DMS53 treated with DMSO at 0.1 percent for 48 hours (cell line): ENCODE results near the gene LYPD6B.

Source experiments
- DNase-seq: peaks from one replicate; lab custom pipeline; 2025; ENCODE audit not compliant: unreplicated experiment; lab: John Stamatoyannopoulos, UW

The LYPD6B gene

GRCh38 chr2:149156971-149157740, 118.7 kb downstream of the LYPD6B start:
- DNase-seq, result no peak

DNA sequence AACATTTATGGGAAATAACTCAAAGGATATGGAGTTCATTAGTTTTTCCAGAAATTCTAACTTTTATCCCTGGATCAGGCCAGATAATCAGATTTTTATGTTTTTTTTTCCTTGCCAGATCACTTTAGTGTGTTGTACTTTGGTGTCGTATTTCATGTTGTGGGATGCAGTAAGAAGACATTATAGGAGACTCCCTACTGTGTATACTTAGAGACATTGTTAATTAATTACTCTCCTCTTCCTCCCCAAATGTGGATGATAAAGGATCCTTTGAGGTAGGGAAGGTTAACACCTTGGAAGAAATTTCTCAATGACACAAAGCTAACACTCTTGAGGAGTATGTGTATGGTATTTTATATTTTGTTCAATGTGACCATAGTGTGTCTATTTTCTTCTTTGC, 120.5 kb downstream of the LYPD6B start:
- DNase-seq, result no peak

DNA sequence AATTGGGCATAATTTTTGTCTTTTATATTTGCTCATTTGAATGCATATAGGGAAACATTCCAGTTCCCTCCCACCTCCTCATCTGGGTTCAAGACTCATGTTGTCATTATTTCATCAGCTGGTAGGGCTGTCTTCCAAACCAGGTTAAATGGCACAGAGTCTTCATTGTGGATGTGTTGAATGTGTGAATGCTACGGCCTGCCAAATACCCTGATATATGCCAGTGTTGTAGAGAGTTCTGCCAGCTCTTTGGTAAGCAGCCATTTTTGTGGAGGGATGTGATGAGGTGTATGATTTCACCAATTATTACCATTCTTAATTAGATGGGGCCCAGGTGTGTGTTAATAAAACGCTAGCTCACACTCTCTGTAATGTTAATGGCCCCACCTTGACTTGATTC, 121.7 kb downstream of the LYPD6B start:
- no peak for DNase-seq

- DNase-seq, result no peak
Measured at GRCh38 chr2:149160701-149161217, 122.3 kb downstream of the LYPD6B start.

DNA sequence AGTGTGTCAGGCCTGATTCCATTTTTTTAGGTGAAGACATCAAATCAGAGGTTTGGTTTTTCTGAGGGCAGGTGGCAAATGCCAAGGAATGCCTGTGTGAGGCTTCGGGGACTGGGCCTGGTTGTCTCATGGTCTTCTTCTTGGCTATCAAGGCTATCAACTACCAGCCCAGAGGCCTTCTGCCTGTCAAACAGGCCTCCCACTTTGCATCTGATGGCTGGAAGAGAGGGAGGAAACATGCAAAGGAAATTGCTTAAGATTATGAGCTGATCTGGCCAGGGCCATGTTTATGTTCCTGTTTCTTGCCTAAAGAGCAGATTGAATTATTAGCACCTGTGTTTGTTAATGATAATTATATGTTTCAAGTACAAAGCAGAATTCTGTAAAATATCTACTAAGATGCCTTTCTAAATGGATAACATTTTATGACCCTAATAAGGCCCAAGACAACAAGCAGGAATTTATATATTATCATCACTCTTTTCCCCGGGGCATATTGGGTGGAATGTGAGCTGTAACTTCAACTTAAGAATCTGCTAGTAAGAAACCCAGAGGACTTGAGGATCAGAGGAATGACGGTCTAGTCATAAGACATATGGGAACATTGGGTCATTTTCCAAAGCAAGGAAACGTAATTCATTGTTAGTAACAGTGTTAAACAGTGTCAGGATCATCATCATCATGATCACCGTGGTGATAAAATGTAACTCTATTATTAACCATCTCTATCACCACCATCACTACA, 123.2 kb downstream of the LYPD6B start:
- no peak for DNase-seq

GRCh38 chr2:149164296-149164695, 125.8 kb downstream of the LYPD6B start:
- no peak for DNase-seq

DNA sequence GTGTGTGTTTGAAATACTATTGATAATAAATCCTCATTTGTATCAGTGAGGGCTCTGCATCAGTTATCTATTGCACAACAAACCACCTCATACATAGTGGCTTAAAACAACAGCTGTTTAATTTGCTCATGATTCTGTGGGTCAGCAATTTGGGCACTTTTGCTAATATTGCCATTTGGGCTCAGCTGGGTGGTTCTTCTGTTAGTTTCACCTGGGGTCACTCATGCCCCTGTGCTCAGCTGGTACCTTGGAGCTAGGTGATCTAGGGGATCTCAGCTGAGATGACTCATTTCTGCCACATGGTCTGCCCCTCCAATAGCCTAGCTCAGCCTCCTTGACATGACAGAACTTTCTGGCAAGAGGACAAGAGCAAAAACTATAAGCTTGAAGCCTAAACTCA, 126.3 kb downstream of the LYPD6B start:
- DNase-seq, result no peak

DNA sequence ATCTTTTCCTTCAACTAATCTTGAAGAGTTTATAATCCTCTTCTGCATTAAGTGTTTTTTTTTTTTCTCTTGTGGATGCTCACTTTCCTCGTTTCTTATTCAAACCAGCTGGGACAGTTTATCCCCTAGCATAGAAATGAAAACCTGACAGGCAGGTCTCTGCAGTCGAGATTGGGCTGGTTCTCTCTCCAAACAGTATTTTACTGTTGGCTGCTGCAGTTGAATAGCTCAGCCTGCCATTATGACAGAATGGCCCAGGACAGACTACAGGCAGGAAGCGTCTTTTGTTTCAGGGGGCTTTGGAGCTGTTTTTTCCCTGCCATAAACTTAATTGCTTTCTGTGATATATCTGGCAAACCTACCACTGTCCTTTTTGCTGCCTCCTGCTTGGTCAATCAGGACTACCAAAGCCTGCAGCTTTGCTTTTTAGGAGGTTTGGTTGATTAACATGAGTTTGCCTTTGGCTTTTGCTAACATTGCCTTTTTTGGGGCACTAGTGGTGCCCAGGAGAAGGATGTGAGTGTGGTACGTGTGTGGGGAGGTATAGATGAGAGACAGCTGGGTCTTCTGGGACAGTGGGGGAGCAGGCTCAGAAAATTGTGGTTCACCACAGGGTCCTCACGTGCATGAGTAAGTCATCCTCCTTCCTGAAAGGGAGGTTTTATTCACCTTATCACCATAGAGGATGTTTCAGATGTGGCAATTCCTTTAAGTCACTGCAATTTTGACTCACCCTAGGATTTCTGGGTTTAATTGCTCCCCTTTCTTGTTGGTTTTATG, 128.7 kb downstream of the LYPD6B start:
- DNase-seq, result no peak

GRCh38 chr2:149167941-149168340, 129.4 kb downstream of the LYPD6B start:
- DNase-seq, result no peak

DNA sequence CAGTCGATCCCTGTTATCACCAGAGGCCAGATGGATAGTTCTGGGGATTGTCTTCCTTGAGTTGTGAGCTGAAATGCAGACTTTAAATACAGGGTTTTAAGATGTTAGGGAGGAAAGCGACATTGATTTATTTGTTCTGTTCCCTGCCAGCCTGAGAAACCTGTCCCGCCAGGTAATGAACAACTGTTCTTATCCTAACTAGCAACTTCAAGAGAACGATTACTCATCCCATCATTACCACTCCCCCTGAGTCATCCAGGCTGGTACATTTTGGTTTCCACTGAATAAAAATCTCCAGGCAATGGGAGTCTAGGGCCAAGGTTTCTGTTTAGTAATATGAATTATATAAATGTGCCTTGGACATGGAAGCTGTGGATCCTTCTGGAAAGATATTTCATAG, 131.2 kb downstream of the LYPD6B start:
- peak; percentile 36 for DNase-seq

GRCh38 chr2:149170156-149170555, 131.7 kb downstream of the LYPD6B start:
- no peak for DNase-seq

GRCh38 chr2:149170911-149171310, 132.4 kb downstream of the LYPD6B start:
- DNase-seq, result no peak

DNA sequence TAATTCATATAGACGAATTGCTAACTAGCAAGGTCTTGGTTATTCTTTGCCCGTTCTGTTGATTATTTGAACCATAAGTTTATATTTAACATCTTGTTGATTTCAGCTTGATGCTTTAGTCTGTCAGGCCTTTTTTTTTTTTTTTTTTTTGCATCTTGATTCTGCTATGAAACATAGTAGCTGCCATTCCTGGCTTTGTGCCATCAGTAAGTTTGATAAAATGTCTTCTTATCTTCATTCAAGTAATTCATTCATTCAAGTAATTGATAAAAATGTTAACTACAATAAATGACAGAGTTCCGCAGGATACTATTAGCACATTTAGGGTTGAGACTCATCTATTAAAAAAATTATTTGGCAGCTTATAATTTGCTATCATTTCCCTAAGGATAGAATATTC, 134.7 kb downstream of the LYPD6B start:
- DNase-seq, result no peak

DNA sequence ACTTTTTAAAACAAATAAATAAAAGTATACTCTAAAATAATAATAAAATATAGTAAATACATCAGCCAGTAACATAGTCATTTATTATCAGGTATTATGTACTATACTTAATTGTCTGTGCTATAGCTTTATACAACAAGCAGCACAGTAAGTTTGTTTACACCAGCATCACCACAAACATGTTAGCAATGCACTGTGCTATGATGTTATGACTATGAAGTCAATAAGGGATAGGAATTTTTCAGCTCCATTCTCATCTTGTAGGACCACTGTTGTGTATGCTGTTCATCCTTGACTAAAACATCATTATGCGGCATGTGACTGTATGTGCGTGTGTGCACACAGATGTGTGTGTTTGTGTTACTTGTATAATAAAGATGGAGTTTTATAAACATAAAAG, 137.5 kb downstream of the LYPD6B start:
- DNase-seq, result no peak

DNA sequence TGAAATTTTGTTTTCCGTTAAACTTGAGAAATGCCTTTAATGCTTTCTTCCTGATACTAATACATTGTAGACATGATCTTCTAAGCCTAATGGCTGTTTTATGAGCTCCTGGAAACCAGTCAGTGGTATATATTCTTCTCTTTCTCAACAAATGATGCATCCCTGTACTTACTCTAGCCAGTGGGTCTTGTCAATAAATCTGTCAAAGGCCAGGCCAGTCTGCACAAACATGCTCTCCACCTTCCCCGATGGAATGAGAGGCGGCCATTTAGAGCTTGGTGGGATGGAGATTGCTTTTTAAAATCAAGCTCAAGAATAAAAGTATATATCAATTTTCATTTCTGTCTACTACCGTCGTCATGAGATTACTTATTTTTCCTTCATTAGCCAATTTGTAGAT, 140.1 kb downstream of the LYPD6B start:
- no peak for DNase-seq

- DNase-seq, result no peak
Measured at GRCh38 chr2:149180226-149180875, 141.9 kb downstream of the LYPD6B start.

- no peak for DNase-seq
Measured at GRCh38 chr2:149183187-149183586, 144.7 kb downstream of the LYPD6B start.

- no peak for DNase-seq
Measured at GRCh38 chr2:149184991-149185390, 146.5 kb downstream of the LYPD6B start.

GRCh38 chr2:149185942-149186490, 147.5 kb downstream of the LYPD6B start:
- no peak for DNase-seq

- DNase-seq, result no peak
Measured at GRCh38 chr2:149187057-149187456, 148.6 kb downstream of the LYPD6B start.

GRCh38 chr2:149188291-149188690, 149.8 kb downstream of the LYPD6B start:
- no peak for DNase-seq
